HG03558 (cell line): ENCODE data around the gene PSMD11.
A peak's percentile ranks its signal among the peaks of the same experiment; 100 is the strongest.
"Not testable (repeated sequence)": the region's sequence is repeated elsewhere in the genome, so short reads cannot be mapped to it uniquely, and the experiment has no call there.

Experiments
- ATAC-seq: cut with Tn5 transposase; IDR thresholded peaks from one replicate; pipeline ENCODE4 v1.9.1; 2021; ENCODE audit warnings: moderate number of reproducible peaks; ENCODE audit not compliant: unreplicated experiment; ENCODE audit errors: extremely low read depth

Gene PSMD11

DNA sequence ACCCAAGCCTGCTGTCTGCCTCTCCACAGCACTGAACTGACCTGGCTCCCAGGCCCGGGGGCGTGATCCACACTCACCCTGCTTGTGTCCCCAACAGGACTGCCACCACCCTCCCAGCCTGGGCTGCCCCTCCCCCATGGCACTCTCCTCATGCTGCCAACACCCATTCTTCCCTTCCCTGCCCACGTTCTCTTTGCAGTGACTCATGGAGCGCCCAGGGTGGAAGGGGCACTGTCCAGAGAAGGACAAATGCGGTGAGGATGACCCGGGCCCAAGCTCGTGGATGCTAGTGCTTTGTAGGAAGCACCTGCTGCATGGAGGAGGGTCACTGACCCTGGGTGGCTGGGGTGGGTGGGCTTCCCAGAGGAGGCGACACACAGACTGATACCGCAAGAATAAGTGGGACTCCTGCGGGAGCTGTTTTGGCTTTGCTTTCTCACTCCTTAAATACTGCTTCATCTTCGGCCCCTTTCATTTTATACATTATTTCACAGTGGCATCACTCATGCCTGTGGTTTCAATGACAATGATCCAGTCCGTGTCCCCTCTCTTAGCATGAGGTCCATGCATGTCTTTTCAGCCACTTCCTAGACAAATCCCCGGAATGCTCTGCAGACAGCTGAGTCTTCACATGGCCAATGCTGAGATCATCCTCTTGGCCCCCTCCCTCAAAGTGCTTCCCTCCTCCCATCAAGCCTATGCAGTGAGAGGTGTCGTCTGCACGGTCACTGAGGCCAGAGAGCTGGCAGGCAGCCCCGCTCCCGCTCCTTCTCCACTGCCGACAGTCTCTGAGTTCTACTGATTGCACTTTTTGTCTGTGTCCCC lies 60.1 kb downstream of the PSMD11 start:
- ATAC-seq = no peak

DNA sequence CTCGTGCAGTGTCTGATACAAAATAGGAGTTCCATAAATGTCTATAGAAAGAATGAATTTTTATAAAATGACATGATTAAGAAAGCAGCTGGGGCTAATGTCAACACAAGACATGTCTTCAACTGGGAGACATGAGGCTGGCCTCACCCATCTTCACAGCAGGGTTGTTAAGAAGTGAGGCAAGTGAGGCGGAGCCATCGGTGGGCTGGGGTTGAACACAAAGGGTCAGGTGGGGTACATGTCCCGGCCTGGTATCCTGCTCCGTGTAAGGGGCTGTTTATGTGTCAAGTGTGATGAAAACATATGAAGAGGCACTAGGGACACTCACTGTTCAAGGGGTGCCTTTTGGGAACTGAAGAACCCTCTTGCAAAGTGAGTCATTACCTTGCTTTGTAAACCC lies 64.6 kb downstream of the PSMD11 start:
- ATAC-seq = no peak

DNA sequence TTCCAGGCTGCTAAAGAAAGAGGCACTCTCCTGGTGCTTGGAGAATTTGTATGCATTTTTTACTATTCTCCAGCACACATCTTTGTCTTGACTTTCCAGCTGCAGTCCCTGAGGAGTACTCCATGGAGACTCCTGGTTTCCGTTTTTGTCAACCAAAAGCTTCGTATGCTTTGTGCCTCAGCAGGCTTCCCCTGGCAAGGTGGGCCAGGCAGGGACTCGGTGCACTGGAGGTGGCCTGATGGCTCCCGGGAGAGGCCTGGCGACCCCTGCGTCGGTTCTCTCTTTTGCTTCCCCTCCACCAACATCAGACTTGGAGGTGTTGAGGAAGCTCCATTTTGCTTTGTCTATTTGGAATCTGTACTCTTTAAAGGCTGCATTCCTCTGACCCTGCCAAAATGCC lies 66.2 kb downstream of the PSMD11 start:
- no peak for ATAC-seq

DNA sequence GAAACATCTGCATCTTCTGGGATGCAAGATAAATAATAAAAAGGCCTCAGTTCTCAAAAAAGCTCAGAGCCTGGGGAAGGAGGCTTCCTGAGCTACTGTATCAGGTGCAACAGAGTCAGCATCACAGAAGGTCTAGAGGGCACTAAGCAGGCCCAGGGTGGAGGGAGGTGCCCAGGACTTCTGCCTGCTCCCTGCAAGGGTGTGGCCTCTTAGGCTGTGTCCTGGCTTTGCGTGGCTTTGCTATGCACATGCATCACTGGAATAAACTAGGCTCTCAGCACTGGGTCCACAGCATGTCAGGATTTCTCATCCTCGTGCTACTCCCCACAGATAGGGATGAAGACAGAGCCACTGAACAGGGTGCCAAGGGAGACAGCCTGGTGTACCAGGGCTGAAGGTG lies 68.0 kb downstream of the PSMD11 start:
- ATAC-seq = no peak

DNA sequence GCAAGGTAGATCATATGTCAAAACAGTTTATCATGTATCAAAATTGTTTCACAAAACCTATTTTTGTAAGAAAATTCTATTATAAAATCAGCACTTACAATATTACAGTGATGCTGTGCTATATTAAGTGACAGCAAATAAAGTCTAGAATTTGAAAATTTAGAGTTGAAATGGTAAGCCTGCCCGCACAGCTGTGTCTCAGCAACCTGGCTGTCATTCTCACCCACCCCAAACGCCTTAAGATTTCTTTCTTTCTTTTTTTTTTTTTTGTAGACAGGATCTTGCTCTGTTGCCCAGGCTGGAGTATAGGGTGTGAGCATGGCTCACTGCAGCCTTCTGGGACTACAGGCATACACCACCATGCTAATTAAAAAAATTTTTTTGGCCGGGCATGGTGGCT lies 69.3 kb downstream of the PSMD11 start:
- ATAC-seq = no peak

DNA sequence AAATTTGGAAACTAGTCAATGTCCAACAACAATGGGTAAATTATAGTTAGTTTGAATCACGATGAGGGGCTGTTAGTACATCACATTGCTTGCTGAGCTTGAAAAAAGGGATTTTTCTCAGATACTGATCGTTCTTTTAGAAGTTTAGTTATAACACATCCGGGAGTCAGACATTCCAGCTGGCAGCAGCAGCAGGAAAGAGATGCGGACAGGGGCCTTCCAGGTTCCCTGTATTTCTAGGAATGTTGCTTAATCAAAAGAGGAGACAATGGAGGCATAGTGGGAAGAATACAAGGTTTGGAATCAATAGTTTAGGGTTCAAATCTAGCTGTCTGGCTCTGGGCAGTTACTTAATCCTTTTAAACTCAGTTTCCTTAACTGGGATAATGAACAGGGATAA lies 70.3 kb downstream of the PSMD11 start:
- no peak for ATAC-seq

DNA sequence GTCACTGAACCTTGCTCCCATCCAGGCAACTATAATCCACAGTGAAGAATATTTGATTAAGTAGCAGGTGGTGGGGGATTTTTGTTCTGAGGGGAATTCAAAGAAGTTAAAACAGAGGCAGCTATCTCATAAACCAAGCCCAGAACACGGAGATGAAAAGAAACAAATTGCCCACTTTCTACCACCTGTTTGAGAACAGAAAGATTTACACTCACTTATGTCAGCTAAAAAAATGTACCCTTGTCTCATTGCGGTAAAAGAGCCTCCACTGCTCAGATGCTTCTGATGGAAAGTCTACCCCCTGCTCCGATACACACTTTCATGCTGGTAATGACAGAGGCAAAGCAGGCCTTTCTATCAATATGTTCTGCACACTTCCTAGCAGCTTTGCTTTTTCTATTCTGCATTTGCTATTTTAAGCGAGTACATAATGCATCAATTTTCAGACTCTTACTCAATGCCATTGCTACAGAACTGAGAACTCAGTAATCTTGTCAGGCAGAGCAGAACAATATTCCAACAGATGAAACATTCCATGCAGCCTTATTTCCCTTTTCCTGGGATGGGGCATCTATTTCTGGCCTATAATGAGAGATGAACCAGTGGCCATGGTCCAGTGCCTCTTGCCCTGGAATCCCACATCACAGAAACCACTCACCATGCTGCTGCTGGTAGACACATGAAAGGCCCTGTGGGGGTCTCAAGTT lies 71.5 kb downstream of the PSMD11 start:
- peak; percentile 28 for ATAC-seq

DNA sequence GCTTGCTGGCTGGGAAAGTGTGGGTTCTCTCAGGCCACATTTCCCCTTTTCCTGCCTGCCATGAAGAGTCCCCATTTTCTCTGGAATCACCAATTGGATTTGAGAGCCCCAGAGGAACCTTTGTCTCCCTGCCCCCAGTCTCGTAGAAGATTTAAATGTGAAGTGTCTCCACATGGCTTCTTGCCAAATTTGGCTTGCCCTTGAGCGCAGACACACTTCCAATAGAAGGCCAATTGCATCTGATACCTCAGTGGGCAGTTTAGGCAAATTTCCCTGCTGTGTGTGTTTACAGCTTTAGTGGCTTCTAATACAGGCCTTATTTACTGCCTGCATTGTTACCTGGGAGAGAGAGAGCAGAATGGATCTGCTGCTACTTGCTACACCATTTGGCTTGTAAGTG lies 72.1 kb downstream of the PSMD11 start:
- ATAC-seq = no peak

DNA sequence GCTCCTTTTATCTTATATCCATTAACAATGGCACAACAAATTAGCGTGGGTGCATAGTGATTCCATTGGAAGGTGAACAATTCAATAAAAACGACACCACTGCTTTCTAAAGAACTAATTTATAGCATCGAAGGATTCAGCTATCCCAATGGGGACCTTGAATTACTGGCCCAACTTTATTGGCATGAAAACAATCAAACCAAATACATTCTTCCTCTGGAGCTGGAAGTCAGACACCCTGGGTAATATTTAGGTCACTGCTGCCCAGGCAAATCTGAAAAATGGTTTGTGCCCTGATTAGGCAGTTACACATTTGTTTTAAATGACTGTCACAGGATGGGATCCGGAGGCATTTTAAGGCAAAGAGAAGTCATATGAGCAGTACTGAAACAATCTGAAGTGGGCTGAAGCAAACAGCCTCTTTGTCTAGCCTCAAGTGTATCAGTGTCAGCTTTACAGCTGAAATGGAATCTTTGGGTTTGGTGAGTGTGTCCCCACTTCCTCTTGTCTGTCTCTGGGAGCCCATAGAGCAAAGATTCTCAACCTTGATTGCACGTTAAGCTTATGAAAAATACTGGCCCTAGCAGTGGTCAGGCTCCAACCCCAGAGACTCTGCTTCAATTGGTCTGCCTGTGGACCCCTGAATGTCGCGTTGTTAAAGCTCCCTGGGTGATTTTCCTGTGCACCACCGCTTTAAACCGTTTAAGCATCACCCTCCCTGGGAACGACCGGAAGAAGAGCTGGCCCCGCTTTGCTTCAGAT lies 72.8 kb downstream of the PSMD11 start:
- ATAC-seq = no peak

DNA sequence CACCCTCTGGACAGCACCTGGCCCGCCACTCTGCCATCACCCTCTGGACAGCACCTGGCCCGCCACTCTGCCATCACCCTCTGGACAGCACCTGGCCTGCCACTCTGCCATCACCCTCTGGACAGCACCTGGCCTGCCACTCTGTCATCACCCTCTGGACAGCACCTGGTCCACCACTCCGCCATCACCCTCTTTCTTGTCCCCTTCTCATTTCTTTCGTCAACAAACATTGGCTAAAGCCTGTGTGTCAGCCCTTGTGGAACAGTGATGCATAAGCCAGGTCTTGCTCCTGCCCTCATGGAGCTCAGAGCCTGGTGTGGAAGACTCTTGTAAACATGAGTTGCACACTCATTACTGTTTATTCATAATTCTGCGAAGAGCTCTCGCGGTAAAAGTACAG lies 73.7 kb downstream of the PSMD11 start:
- ATAC-seq = no peak

DNA sequence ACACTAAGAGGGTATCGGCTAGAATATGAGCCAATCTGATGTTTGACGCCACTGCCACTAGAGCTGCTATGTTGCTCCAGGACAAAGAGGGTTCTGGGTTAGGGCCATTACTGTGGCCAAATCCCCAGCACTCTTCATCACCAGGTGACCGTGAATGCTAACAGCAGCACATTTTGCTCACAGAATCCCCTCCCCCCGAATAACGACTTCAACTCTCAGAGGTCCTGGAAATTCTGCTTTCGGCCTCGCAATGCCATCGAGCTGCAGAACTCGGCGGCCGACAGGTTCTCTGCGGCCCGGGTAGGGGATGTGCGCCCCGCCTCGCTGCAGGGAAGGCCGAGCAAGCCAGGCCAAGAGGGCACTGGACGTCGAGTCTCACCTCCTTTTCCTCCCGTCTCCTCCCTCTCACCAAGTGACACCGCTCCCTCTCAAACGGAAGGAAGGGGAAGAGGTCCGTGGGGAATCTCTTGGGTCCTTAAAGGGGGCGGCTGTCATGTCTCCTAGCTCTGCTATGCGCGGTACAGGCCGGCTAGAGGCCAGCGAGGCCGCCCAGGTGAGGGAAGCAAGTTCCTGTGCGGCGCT lies 74.4 kb downstream of the PSMD11 start:
- ATAC-seq = no peak

DNA sequence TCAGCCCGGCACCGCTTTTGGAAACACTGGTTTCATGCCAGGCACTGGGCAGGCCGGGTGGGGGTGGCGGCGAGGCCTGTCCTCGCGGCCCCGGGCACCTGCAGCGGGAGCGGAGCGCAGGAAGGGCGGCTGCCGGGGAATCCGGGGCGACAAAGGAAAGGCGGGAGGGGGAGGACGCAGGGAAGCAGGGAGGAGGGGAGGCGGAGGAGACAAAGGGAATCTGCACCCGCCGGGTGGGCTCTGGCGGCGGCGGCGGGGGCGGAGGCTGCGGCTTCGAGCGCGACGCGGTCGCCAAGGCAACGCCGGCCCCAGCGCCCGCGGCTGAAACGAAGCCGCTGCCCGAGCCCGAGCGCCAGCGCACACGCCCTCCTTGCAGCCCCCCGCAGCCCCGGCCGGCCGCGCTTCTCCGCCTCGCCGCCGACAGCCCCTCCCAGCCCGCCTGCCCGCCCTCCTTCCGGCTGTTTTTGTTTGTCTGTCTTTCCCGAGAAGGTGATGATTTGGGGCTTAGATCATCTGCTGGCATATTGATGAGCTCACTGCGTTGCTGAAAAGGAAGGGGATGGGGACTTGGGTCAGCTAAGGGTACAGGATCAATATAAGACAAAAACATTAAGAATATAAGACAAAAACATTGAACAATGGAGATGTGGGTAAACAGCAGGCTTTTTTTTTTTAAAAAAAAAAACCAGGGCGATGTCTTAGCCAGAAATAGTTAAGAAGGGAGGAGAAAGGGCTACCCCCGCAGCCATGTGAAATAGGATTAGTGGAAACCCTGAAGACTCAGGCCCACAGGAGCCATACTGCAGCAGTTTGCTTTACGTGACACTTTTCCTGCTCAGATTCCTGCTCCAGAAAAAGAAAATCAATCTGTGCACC lies 75.2 kb downstream of the PSMD11 start:
- ATAC-seq = no peak

DNA sequence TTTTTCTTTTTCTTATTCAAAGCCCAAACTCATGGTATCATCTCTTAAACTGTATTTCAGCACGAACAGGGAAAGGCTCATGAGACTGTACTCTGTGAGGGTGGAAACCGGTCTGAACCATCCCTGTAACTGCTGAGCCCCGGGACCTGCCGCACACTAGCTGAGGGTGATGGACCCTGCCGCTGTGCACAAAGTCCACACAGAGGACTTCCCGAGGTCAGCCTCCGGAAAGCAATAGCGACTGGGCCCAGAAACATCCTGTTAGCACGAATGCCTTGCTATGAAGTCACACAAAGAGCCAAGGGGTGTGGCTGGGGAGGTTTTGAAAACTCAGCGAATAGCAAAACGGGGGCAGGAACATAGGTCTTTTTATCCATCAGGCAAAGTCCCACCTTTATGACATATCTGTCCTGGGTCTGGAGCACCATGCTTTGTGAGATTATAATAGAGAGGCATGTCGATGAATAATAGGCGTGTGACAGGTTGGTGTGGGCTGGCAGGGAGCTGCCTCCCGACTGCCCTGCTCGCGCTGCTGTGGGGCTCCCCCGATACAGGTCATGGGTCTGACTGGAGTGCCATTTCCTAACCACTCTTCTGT lies 75.9 kb downstream of the PSMD11 start:
- ATAC-seq = no peak

DNA sequence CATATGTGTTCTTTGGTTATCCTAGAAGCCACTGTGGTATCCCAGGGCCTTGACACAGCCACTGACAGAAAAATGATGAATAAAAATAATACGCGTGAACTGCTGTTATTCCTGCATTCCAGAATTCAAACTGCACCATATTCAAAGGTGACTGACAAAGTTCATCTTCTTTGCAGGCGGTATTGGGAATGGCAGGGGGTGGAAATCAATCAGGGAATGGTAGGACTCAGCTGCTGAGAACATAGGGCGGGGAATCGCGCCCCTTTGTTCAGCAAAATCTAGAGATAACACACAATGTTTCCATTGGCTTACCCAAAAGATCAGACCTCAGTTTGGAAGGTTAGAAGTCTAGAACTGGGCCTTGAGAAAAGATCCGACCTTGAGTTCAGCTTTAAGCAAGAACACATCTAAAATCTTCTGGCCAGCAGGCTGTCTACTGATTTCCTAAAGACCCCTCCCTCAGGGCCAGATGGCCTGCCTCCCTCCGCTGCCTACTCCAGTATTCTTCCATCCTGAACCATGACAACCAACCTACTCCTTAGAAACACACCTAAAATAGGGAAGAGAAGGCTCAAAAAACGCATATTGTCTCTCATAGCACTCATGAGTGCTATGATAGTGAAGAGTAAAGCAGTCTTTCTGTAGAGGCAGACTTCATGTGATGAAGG lies 76.6 kb downstream of the PSMD11 start:
- no peak for ATAC-seq

DNA sequence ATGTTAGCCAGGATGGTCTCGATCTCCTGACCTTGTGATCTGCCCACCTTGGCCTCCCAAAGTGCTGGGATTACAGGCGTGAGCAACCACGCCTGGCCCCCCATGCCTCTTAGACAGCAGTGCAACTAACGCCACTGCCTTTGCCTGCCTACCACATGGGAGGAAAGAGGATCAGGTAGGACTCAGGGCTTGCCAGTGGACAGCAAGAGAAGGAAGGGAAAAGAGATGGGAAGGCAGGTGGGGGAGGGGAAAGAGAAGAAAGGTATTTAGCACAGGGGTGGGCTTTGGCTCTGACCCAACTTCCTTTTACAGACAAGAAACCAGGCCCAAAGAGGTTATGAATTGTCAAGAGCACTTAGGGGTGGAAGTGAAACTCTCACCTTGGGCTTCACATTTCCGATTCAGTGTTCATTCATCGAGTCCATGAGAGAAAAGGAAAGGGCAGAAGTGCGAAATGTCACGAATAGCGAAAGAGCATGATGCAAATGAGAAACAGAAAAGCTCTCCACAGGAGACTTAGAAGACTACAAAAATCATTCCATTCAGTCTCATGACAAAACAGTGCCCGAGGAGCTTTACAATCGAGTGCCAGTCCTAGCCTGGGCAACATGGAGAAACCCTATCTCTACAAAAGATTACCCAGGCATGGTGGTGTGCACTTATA lies 78.8 kb downstream of the PSMD11 start:
- ATAC-seq = no peak

DNA sequence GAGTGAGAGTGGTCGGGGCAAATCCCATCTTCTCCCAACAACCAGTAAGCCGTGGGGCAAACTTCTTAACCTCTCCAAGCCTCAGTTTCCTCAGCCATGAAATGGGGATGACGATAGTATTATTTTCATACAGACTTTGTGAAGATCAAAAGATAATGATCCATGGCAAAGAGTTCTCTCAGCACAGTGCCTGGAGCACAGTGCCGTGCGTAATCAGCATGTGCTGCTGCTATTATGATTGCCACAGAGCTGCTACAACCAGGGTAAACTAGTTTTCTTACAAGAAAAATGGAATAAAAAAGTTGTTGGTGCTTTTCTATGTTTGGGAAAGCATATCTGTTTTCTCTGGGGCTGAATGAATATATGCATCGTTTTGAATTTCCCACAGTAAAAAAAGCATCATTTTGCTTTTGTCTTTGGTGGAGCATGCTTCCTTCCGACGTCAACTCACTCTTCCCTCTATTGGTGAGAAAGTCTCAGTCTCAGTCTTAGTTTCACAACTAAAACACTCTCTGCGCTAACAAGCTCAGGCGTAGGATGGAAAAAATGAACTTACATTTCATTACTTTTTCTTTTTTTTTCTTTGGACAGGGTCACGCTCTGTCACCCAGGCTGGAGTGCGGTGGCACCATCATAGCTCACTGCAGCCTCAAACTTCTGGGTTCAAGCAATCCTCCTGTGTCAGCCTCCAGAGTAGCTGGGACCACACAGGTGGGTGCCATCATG lies 79.7 kb downstream of the PSMD11 start:
- ATAC-seq = peak; percentile 28

DNA sequence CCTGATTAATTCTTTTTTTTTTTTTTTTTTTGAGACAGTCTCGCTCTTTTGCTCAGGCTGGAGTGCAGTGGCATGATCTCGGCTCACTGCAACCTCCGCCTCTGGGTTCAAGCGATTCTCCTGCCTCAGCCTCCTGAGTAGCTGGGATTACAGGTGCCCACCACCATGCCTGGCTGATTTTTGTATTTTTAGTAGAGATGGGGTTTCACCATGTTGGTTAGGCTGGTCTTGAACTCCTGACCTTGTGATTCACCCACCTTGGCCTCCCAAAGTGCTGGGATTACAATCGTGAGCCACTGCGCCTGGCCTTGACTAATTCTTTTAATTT lies 80.2 kb downstream of the PSMD11 start:
- not testable (repeated sequence) for ATAC-seq

DNA sequence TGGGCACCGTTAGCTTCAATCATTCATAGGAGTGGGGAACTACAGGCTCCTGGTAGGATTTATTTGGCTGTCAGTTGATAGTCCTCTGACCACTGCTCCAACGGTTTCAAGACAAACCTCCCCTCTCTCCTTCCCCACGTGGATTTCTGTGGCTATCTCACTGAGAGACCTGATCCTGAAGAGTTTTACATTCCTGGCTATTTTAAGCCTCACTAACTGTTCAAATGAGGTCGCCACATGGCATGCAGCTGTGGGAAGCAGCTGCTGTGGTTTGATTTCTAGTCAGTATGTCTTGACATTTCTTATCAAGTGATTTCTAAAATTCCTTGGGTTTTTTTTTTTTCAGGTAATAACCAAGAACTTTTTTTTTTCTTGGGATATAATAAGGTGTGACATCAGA lies 80.8 kb downstream of the PSMD11 start:
- no peak for ATAC-seq
